ENCODE data around the gene SCGB1C2.
"Not testable (repeated sequence)": the region's sequence is repeated elsewhere in the genome, so short reads cannot be mapped to it uniquely, and the experiment has no call there.

Gene SCGB1C2

DNA sequence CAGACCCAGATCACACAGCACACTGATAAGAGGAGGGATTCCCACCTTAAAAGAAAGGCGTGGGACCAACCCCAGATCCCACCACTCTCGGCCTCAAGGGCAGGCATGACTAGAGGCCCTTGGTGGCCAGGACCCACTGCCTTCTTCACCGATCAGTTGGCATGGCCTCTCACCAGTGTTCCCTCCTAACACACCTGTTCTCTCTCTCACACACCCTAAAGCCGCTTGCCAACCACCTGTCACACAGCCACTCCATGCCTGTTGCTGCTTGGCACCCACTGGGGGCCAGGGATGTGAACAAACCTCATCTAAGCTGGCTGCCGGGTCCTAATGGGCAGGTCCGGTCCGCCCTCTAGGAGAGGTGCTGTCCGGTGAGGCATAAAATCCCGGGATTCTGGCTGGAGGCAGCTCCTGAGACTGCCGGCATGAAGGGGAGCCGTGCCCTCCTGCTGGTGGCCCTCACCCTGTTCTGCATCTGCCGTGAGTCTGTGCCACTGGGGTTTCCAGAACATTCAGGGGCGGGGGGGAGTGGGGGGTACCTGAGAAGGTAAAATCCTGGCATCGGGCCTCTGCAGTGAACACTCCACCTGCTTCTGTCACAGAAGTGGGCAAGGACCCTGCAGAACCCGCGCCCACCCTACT lies at the start of gene SCGB1C2:
Gene SCGB1C2, plus strand, starts transcription at position 404 of the 642 bp plus-strand sequence. Its CDS starts 22 bp downstream, at position 426.
- DNase-seq = not testable (repeated sequence)

DNA sequence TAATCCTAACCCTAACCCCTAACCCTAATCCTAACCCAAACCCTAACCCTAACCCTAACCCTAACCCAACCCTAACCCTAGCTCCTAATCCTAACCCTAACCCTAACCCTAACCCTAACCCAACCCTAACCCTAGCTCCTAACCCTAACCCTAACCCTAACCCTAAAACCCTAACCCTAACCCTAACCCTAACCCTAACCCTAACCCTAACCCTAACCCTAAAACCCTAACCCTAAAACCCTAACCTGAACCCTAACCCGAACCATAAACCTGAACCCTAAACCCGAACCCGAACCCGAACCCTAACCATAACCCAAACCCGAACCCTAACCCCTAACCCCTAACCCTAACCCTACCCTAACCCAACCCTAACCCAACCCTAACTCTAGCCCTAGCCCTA lies 24.3 kb upstream of the SCGB1C2 start:
- not testable (repeated sequence) for DNase-seq

DNA sequence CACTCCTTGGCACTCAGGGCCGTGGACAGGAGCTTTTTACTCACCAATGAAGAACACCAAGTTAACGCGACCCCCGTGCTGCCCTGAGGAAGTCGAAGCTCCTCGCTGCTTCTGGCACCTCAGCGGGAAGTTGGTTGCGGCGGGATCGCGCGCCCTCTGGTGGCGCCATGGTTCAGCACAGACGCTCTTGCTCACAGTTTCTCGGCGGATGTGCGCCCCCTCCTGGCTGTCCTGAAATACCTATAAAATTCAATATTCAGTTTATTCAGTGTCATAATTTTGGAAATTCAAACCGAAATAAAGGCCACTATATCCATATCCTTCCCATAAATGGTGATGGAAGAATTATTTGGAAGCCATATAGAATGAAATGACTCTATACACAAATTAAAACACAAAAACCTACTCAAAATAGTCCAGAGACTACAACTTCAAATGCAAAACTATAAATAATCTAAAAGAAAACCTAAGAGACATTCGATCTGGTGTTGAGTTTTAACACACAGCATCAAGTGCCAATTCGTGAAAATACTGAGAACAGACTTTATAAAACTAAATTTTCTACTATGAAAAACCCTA lies 18.9 kb upstream of the SCGB1C2 start:
- peak in 1 of 2 donors; percentile 73 for DNase-seq

DNA sequence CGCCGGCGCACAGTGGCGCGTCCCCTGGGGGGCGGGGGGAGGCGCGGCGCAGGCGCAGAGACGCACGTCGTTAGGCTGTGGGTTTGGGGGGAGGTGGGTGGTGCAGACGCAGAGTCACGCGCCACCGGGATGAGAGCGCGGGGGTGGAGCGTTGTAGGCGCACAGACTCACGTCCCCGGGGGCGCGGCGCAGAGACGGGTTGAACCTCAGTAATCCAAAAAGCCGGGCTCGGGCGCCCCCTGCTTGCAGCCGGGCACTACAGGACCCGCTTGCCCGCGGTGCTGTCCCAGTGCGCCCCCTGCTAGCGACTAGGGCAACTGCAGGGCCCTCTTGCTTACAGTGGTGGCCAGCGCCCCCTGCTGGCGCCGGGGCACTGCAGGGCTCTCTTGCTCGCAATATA lies 3.4 kb upstream of the SCGB1C2 start:
- DNase-seq = not testable (repeated sequence)

DNA sequence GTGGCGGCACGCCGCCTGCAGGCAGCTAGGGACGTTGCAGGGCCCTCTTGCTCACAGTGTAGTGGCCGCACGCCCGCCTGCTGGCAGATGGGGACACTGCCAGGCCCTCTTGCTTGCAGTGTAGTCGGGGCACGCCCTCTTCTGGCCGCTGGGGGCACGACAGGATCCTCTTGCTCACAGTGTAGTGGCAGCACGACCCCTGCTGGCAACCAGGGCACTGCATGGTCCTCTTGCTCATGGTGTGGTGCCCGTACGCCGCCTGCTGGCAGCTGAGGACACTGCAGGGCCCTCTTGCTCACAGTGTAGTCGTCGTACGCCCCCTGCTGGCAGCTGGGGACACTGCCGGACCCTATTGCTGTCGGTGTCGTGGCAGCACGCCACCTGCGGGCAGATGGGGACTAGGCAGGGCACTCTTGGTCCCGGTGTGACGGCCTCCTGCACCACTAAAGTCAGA lies 3.0 kb upstream of the SCGB1C2 start:
- DNase-seq = peak in 1 of 2 donors; percentile 77

DNA sequence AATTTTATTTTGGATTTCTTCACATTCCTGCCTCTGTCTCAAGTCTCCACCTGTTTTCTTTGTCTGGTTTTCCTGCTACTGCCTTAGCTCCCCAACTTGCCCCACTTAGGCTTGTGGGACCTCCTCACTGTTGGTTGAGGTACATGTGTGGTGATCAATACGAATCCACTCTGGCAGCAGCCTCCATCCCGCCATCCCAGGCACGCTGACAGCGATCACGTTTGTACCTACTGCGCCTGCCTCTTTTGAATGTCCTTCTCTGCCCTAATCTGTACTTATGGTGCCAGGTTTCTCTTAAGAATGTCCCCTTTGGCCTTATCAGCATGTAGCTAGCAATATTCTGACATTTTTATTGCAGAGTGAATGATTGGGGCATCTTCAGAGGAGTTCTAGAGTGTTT lies 2.3 kb upstream of the SCGB1C2 start:
- not testable (repeated sequence) for DNase-seq

DNA sequence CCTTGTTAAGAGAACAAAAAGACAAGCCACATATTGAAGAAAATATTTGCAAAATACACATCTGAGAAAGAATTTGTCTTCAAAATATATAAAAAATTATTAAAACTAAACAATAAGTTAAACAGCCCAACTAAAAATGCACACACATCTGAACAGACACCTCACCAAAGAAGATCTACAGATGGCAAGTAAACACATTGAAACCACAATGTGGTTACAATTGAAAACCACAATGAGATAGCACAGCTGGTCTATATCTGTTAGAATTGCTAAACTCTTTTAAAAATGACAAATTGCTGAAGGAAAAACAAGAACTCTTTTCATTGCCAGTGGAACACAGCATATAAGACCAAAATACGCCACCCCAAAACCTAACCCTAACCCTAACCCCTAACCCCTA lies 1.5 kb upstream of the SCGB1C2 start:
- DNase-seq = not testable (repeated sequence)

DNA sequence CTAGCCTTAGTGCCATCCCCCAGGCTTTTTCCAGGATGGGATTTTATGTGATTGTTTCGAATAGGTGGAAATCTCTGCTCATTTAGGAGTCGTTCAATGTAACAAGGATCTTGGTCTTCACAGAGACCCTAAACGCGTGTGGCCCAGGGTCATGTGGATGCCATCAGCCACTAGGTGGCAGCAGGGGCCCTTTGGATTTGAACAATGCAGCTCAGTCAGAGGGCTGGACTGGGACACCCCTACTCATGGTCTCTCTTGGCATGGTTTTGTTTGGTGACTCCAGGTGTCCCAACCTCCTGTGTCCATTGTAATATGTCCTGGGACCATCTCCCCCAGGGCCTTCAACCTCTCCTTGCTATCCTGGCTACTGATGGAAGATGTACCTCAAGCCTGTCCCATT lies 838 bp upstream of the SCGB1C2 start:
- DNase-seq = peak; percentile 82 to 83

DNA sequence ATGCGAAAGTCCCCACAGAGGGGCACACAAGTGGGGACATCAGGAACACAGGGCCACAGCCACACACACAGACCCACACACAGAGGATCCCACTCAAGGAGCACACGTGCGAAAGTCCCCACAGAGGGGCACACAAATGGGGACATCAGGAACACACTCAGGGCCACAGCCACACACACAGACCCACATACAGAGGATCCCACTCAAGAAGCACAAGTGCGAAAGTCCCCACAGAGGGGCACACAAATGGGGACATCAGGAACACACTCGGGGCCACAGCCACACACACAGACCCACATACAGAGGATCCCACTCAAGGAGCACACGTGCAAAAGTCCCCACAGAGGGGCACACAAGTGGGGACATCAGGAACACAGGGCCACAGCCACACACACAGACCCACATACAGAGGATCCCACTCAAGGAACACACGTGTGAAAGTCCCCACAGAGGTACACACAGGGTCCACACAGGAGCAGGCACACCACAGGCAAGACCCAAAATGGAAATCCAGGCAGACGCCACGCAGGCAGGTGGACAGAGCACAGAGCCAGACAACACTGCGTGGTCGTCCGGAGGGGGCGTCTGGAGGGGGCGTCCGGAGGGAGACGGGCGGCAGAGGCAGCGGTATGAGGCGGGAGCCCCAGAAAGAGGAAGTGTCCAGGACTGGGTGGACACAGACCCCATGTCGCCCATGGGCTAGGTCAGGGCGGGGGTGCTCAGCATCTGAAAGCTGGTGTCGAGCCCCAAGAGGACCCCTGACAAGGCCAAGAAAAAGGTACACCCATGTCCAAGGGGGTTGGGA lies 2.2 kb downstream of the SCGB1C2 start:
- DNase-seq = peak in 1 of 2 donors; percentile 8

DNA sequence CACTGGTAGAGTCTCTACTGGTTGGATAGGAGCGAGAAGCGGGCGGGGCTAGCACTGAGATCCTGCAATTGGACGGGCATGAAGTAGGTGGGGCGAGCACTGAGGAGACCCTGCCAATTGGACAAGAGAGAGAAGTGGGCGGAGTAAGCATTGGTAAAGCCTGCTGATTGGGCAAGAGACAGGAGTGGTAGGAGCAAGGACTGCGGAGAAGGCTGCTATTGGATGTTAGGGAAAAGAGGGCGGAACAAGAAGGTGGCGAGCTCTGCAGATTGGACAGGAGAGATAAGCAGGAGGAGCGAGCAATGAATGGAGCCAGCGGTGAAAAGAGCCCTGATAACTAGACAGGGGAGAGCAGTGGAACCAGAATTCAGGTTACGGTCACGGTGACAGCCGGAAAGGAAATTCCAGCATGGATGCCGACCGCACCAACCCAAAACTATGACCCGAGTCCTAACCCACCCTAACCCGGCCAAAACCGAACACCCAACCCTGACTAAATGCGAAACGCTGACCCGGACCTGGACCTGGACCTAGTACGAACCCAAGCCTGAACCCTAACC lies 4.8 kb downstream of the SCGB1C2 start:
- peak; percentile 42 to 46 for DNase-seq

DNA sequence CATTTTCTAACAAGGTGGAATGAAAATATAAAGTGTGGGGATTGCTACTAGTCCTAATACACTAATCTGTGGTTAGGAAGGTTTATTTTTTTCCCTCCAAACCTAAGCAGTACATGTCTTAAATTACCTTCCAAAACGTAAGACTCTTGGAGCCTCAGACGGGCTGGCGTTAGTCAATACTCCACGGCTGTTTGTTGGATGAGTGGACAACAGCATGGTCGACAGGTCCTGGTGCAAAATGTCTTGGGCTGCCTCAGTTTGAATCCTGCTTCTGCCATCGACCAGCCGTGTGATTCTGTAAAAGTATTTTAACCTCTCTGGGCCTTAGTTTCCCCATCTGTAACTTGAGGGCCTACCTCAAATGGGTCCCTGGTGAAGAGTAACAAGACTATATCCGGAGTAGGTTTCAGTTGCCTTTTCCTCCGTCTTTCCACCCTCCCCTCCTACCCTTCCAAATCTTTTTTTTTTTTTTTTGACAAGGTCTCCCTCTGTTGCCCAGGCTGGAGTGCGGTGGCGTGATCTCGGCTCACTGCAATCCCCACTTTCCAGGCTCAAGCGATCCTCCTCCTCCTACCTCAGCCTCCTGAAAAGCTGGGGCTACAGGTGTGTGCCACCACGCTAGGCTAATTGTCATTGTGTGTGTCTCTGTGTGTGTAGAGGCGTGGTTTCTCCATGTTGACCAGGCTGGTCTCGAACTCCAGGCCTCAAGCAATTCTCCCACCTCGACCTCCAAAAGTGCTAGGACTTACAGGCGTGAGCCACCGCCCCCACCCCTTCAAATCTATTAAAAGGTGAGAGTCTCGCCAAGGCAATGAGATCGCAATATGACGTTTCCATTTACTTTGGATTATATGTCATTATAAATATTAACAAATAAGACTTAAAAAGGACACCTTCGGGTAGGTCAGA lies 5.8 kb downstream of the SCGB1C2 start:
- DNase-seq = peak in 1 of 2 donors; percentile 1

DNA sequence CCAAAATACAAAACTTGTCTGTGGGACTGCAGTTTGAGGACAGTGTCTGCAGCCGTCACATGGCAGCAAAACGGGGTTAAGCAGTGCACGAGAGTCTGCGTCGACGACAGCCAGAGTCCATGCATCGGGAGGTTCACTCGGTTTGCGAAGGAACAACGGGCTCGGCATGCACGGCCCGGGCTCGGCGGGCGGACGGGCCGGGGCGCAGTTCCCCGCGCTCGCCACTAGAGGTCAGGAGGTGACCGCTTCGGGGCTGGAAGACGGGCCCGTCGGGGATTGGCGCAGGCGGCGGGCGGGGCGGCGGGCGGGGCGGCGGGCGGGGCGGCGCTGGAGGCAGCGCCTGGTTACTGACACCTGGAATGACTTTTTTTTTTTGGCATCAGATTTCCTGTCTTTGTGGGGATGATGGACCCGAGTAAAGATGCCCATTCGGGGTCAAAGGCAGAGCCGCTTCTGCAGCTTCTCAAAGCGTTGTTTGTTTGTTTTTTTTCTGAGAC lies 6.5 kb downstream of the SCGB1C2 start:
- peak; percentile 78 to 86 for DNase-seq

DNA sequence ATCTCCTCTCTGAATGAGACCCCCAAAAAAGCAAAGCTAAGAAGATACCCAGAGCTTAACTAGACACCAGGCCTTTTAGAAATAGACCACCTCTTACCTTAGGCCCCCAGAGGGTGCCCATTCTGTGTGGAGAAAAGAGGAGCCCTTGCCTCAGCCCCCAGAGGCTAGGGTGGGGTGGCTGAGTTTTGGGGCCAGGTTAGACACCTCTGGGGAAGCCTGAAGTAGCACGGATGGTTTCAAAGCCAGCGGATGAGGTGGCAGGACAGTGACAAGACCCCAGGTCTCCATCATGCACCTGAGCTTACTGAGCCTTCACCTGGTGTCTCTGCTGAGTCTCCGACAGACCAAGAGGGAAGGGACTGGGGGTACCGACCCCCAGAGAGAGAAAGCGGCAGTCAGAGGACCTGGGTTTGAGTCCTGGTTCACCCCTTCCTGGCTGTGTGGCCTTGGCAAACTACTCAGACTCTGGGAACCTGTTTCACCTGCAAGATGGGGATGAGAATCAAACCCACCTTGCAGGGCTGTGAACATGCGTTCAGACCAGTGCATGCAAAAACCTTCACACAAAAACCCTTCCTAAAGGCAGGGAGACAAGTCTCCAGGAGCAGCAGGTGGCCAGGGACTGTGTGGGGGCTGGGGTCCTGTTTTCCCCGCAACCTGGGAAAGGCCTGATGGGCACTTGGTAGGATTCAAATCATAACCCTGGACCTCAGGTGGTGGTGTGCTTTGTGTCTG lies 7.7 kb downstream of the SCGB1C2 start:
- DNase-seq = peak in 1 of 2 donors; percentile 9

DNA sequence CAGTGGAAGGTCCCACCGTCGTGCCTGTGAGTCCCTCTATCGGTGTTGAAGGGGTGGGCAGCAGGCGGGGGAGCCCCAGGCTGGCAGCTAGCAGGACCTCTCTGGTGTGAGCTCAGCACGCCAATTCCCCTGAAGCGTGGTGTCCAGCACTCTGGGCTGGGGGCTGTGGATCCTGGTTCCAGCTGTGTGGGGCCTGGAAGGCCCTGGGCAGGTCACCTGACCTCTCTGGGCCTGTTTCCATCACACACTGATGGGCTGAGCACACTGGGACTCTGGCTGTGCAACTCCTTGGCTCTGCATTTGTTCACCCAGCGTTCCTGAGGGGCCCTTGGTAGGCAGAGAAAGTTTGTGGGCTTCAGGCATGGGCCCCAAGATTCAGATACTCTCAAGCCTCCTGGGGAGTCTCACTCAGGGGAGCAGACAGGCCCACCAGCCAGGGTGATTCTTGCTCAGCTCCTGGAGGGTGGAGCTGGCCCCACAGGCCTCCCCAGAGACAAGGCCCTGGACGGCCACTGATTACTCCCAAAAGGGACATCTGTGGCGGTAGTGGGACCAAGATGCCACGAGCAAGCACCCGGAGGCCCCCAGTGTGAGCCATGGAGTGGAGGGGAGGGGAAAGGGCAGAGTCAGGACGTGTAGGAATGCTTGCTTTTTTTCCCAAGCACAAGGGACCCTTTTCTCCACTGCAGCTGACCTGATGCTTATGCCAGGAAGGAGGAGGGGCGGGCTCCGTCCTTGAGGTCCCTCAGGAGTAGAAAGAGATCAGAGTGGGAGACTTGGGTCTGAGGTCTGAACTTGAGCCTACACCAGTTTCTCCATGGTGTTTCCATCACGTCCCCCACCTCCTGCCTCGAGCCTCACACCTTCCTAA lies 8.5 kb downstream of the SCGB1C2 start:
- DNase-seq = peak in 1 of 2 donors; percentile 10

DNA sequence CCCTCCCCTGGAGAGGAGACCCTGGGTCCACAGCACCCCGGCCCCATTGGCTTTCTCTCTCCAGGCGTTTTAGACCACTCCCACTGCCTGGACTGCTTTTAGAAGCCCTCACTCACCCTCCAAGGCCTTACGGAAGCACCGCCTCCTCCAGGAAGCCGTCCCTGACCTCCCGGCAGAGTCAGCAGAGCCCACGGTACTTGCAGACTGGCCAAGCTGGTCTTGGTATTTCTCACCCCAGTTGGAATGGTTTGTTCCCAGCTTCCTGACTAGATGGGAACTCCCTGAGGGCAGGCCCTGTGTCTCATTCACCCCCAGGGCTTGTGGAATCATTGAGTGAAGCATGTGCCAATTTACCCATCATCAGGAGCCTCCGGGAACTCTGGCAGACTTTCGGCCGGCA lies 9.2 kb downstream of the SCGB1C2 start:
- DNase-seq = no peak

DNA sequence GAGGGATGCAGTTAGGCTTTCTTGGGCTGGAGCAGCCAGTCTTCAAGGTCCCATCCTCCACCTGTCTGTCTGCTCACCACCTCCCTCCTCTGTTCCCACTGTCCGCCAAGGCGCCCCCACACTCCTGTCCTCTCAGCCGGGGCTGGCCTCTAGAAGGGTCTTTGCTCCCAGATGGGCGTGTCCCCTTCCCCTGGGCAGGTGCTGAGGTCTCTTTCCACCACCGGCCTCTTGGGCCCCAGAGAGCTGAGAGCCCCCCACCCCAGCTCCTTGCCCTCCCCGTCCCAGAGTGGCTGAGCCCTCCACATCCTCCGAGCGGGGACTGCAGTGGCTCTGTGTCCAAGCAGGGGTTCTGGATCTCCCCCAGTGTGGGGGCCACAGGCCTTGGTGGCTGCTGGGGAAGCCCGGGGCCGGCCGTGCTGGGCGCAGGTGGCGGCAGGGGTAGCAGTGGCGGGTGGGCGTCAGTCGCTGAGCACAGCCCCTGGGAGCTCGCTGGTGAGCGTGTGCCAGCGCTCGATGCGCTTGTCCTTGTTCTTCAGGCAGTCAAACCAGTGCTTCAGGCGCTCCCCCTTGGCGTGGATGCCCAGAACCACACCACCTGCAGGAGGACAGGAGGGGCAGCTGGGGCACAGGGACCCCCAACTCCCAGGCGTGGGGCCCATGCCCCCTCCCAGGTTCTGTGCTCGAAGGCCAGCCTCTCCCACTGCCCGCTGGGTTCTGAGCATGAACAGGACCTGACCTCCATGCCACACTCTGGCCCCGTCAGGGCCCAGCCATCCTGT lies 9.8 kb downstream of the SCGB1C2 start:
- peak in 1 of 2 donors; percentile 11 for DNase-seq

DNA sequence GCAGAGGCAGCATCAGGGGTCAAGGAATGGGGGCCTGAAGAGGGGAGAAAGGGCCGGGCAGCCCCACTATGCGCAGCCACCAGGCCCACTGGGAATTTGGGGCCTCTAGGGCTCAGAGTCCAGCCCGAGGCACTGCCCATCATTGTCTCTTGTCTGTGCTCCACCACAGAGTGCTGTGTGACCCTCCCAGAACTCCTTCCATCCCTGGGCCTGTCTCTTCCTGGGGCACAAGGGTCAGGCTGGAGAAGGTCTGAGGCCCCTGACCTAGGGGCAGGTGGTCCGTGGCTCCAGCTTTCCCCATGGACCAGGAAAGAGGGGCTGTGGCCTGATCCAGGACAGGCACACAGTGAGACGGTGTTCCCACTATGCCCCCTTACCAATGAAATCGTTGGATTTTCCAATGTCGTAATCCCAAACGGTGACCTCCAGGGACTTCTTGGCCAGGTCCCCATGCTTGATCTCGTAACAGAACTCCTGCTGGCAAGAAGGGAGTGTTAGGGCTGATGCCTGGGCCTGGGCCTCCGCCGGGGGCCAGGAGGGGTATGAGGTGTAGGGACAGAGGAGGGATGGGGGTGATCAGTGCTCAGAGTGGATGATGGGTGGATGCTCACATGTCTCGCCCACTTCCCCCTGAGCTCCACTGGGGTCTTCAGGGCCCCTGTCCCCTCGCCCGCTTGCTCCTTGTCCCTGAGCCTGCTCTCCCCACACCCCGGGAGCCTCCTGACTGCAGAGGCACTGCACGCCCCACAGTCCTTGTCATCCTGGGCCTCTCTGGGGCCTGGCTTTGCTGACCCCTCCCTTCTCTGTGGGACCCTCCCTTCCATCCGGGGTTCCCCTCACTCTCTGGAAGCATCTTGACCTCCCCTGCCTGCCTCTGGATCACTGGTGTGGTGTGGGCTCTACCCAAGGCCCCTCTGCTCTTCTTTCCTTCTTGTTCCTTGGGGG lies 10.7 kb downstream of the SCGB1C2 start:
- DNase-seq = peak in 1 of 2 donors; percentile 10

DNA sequence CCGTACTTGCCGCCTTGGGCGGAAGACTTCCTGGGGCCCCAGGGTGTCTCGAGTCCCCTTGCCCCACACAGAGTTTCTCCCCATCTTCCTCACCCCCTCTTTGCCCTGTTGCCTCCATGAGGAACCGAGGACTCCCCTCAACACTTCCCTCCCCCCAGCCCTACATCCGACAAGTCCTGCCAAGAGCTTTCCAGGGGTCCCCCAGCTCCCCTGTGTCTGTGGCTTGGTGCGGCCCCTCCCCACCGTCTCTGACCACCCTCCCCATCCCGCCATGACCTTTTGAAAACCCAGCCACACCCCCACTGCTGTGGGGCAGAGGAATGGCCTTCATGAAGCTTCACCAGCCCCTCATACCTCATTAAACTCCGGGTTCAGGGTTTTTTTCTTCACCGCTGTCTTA lies 11.4 kb downstream of the SCGB1C2 start:
- peak in 1 of 2 donors; percentile 6 for DNase-seq
